Activated CD8-positive, alpha-beta T cell treated with anti-CD3 and anti-CD28 coated beads for 36 hours (primary cell): Measurements from ENCODE around the gene LRRC14B. TPM values are rescaled to one million over a fixed set of nuclear protein-coding genes. Genes with fewer than 3 reads are reported as not detected.

ENCODE experiments used
- ATAC-seq: fragments of 200-7000 bp; cut with Tn5 transposase; one replicate; pipeline ENCODE4 v1.10.0; 2021; ENCODE audit warnings: mild to moderate bottlenecking, moderate library complexity
- CTCF ChIA-PET: fragments of 350-600 bp; sonication (Branson Sonifier 250); formaldehyde crosslinking; loops from one replicate; lab custom pipeline; 2021; ENCODE audit warnings: antibody characterized with exemption; lab: Charles Lee
- POLR2A ChIA-PET: fragments of 350-600 bp; sonication (Branson Sonifier 250); formaldehyde crosslinking; loops from one replicate; lab custom pipeline; 2021; ENCODE audit warnings: antibody characterized with exemption; lab: Charles Lee
- DNase-seq: peaks from one replicate; pipeline ENCODE4 v3.0.0-alpha.2; 2020
- H3K27ac Mint-ChIP-seq: one replicate; pipeline ENCODE4 v1.8.0; 2021; ENCODE audit warnings: mild to moderate bottlenecking, mixed read lengths
- H3K27me3 Mint-ChIP-seq: one replicate; pipeline ENCODE4 v1.8.0; 2021; ENCODE audit warnings: mixed read lengths
- H3K36me3 Mint-ChIP-seq: one replicate; pipeline ENCODE4 v1.8.0; 2021; ENCODE audit warnings: low read depth, mixed read lengths
- H3K4me1 Mint-ChIP-seq: one replicate; pipeline ENCODE4 v1.8.0; 2021; ENCODE audit warnings: low read depth, mixed read lengths
- H3K4me3 Mint-ChIP-seq: one replicate; pipeline ENCODE4 v1.8.0; 2021; ENCODE audit warnings: mild to moderate bottlenecking, moderate library complexity, mixed read lengths
- H3K9me3 Mint-ChIP-seq: one replicate; pipeline ENCODE4 v1.8.0; 2021; ENCODE audit warnings: mixed read lengths
- intact Hi-C: fragments of 100-400 bp; cut with micrococcal nuclease; formaldehyde crosslinking; loops from one replicate; pipeline ENCODE4 v1.10.0; 2022
- total RNA-seq, 2 experiments: library from RNA; stranded (reverse); gene quantifications; one replicate each; pipeline ENCODE4 v1.2.3, GENCODE V29; 2021
- TF ChIP-seq, protein P1 (sequence below): fragments of 200-600 bp; IDR thresholded peaks from one replicate; pipeline ENCODE4 v1.8.0; 2022; ENCODE audit warnings: antibody characterized with exemption, mild to moderate bottlenecking

LRRC14B gene
- total RNA-seq, 2 experiments from 2014 or later: 0.16 TPM; not detected in 1

DNA sequence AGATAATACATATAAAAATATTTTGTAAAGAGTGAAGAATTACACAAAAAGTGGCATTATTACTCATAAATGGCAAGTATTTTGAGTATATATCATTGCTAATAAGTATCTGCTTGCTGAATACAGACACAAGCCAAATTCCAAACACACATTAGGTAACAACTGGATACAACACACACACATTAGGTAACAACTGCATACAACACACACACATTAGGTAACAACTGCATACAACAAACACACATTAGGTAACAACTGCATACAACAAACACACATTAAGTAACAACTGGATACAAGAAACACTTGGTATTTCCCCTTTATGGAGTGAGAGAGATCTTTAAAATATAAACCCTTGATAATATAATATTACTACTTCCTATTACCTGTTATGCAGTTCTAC is 13.2 kb downstream of the LRRC14B start:
- Mint-ChIP-seq H3K27me3 (no peaks in the 10 kb centered on the region), H3K4me1 (peaks cover 4% of the 10 kb centered on the region), H3K9me3 (no peaks in the 10 kb centered on the region), H3K27ac (no peak overlapping the region), H3K36me3 (peaks cover 21% of the 10 kb centered on the region), H3K4me3 (no peak overlapping the region)
- ATAC-seq (no peak), DNase-seq (no peak)
- TF ChIP-seq, protein P1, sequence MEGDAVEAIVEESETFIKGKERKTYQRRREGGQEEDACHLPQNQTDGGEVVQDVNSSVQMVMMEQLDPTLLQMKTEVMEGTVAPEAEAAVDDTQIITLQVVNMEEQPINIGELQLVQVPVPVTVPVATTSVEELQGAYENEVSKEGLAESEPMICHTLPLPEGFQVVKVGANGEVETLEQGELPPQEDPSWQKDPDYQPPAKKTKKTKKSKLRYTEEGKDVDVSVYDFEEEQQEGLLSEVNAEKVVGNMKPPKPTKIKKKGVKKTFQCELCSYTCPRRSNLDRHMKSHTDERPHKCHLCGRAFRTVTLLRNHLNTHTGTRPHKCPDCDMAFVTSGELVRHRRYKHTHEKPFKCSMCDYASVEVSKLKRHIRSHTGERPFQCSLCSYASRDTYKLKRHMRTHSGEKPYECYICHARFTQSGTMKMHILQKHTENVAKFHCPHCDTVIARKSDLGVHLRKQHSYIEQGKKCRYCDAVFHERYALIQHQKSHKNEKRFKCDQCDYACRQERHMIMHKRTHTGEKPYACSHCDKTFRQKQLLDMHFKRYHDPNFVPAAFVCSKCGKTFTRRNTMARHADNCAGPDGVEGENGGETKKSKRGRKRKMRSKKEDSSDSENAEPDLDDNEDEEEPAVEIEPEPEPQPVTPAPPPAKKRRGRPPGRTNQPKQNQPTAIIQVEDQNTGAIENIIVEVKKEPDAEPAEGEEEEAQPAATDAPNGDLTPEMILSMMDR: no peak
- ChIA-PET CTCF (interaction anchor here (4.8 kb wide), 1 partner anchor 14 kb away, joined by 21 read pairs; the partner anchor contains the start of gene LRRC14B), POLR2A (no interaction called here)
- intact Hi-C loops: no loop called here

DNA sequence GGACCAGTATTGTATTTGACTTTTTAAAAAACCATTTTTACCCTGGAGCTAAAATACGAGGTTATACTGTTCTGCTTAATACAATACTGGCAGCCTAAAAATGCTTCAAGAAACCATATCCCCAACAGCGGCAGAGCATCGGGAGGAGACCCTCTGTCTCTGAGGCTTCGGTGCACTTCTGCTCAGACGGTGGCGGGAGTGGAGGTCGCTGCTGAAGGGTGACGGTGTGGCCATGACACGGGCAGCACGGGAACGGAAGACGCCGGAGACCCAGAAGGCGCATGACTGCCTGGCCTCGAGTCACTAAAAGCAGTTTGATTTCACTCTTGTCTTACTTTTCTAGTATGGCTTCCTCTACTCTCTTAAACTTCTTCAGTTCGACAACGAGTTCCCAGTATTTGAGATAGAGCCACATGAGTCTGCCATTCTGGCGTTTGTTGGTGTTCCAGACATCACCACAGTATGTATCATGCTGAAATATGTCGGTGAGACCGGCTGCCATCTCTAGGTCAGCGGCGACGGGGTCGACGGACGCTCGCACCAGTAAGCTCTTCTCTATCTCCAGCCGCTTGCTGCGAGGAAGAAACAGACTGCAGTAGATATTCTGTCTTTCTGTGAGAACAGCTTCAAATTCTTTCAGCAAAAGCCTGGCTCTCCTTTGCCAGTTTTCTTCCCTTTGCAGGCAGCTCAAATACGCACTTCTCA is 13.8 kb downstream of the LRRC14B start:
- Mint-ChIP-seq H3K4me3 (no peak overlapping the region), H3K27me3 (no peaks in the 10 kb centered on the region), H3K4me1 (peaks cover 9% of the 10 kb centered on the region), H3K9me3 (no peaks in the 10 kb centered on the region), H3K27ac (no peak overlapping the region), H3K36me3 (peaks cover 21% of the 10 kb centered on the region)
- ATAC-seq (no peak), DNase-seq (no peak)
- ChIA-PET POLR2A (no interaction called here), CTCF (interaction anchor here (1.2 kb wide), 1 partner anchor 16 kb away, joined by 3 read pairs; no protein-coding TSS in a partner anchor)
- intact Hi-C loops: no loop called here
- TF ChIP-seq, protein P1: no peak

DNA sequence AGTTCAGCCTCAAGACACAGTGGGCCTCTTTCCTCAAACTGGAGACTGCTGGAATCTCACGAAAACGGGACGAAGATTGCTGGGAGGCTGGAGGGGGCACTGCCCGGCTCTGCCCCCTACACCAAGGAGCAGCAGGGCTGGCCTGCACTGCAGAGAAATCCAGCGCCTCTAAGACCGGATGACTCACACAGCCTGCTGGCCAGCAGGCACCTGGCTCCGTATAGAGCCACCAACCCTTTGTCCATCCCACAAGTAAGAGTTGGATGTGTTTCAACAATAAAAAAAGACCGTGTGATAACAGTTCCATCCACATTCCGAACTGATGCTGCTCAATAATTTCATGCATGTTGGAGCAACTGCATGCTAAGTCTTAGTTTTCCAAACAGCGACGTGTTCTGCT is 15.1 kb downstream of the LRRC14B start:
- TF ChIP-seq, protein P1: no peak
- no peaks in the 10 kb centered on the region for H3K27me3 Mint-ChIP-seq
- peaks cover 21% of the 10 kb centered on the region for H3K36me3 Mint-ChIP-seq
- POLR2A ChIA-PET: no interaction called here
- no peak overlapping the region for H3K27ac Mint-ChIP-seq
- CTCF ChIA-PET: interaction anchor here (1.2 to 2.6 kb wide), 2 partner anchors 18 kb away, joined by 3 to 7 read pairs; no protein-coding TSS in a partner anchor
- H3K4me1 Mint-ChIP-seq: peaks cover 13% of the 10 kb centered on the region
- H3K4me3 Mint-ChIP-seq: no peak overlapping the region
- ATAC-seq (no peak), DNase-seq (no peak)
- intact Hi-C loops: no loop called here
- H3K9me3 Mint-ChIP-seq: no peaks in the 10 kb centered on the region

- Mint-ChIP-seq H3K27me3 (no peaks in the 10 kb centered on the region), H3K36me3 (peaks cover 21% of the 10 kb centered on the region), H3K4me3 (no peak overlapping the region), H3K27ac (no peak overlapping the region), H3K4me1 (peaks cover 13% of the 10 kb centered on the region), H3K9me3 (no peaks in the 10 kb centered on the region)
- ChIA-PET POLR2A (interaction anchor here (1.2 kb wide), 1 partner anchor 11 kb away, joined by 3 read pairs; the partner anchor contains the start of genes CCDC127 and SDHA), CTCF (interaction anchor here (2.6 kb wide), 1 partner anchor 18 kb away, joined by 7 read pairs; no protein-coding TSS in a partner anchor)
- ATAC-seq (no peak), DNase-seq (no peak)
- TF ChIP-seq, protein P1: no peak
- intact Hi-C loops: no loop called here
Measured at GRCh38 chr5:206927-207536, 15.7 kb downstream of the LRRC14B start.

DNA sequence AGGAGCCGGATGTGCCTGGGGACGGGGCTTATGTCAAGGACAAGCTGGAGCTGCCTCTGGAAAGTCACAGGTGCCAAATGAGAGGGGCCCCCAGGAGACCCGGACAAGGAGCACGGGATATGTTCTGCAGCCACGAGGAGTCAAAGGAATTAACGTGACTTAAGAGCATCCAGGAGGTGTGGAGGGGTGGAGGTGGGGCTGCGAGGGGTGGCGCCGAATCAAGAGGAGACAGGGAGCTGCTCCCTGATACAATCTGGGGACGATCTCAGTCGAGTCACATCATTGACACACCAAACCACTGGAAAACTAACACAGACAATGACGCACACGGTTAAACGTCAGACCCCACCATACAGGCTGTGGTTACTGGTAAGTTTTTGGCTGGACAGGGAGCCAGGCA is 16.3 kb downstream of the LRRC14B start:
- POLR2A ChIA-PET: interaction anchor here (1.2 kb wide), 1 partner anchor 11 kb away, joined by 3 read pairs; the partner anchor contains the start of genes CCDC127 and SDHA
- H3K36me3 Mint-ChIP-seq: peaks cover 20% of the 10 kb centered on the region

More for the DNA sequence above, 16.3 kb downstream of the LRRC14B start:
- intact Hi-C loops: no loop called here
- DNase-seq (no peak), ATAC-seq (no peak)
- CTCF ChIA-PET: interaction anchor here (2.6 kb wide), 1 partner anchor 19 kb away, joined by 7 read pairs; no protein-coding TSS in a partner anchor
- H3K27me3 Mint-ChIP-seq: no peaks in the 10 kb centered on the region
- H3K9me3 Mint-ChIP-seq: no peaks in the 10 kb centered on the region
- TF ChIP-seq, protein P1: no peak
- no peak overlapping the region for H3K4me3 Mint-ChIP-seq
- no peak overlapping the region for H3K27ac Mint-ChIP-seq
- peaks cover 13% of the 10 kb centered on the region for H3K4me1 Mint-ChIP-seq
